A549 (cell line): Measurements from ENCODE around the gene NAV2. TPM values are rescaled to one million over a fixed set of nuclear protein-coding genes. Genes with fewer than 3 reads are reported as not detected.

Source experiments
- ATAC-seq, 2 experiments: fragments of 200-7000 bp in 1 of 2; fragments of >200 bp in 1 of 2; cut with Nextera tagmentation in 1 of 2; cut with Tn5 transposase in 1 of 2; 3 replicates each; pipeline versions ENCODE4 v1.8.0 to v1.9.1; 2018 to 2020; ENCODE audit warnings: mild to moderate bottlenecking in 1 of 2, moderate library complexity in 1 of 2
- CTCF ChIA-PET: fragments of 300-600 bp; sonication (Branson Sonifier 250); formaldehyde crosslinking; extraction: SDS; loops from one replicate; lab custom pipeline; 2021; ENCODE audit warnings: antibody characterized with exemption, inconsistent platforms; lab: Yijun Ruan, JAX
- POLR2A ChIA-PET: fragments of 350-600 bp; formaldehyde crosslinking; extraction: SDS; loops from one replicate; lab custom pipeline; 2021; ENCODE audit warnings: antibody characterized with exemption, inconsistent platforms; lab: Yijun Ruan, JAX
- DNase-seq, 2 experiments: peaks; one replicate each; pipeline versions ENCODE4 v3.0.0 to v3.0.0-alpha.2; 2011 to 2016; ENCODE audit warnings: low read depth in 1 of 2, low spot score in 1 of 2
- FAIRE-seq: peaks from 2 replicates; lab custom pipeline; 2011; peaks lifted over from hg19 to GRCh38; lab: Jason Lieb, UNC
- H3K27ac ChIP-seq, 2 experiments: fragments of >200 bp; sonication (Bioruptor Twin); formaldehyde crosslinking; 3 replicates each; pipeline ENCODE4 v1.5.1; 2016 to 2017
- H3K4me1 ChIP-seq: fragments of >200 bp; sonication (Bioruptor Twin); formaldehyde crosslinking; 3 replicates; pipeline ENCODE4 v1.6.1; 2016
- H3K4me2 ChIP-seq: fragments of >200 bp; sonication (Bioruptor Twin); formaldehyde crosslinking; 3 replicates; pipeline ENCODE4 v1.6.1; 2016
- H3K4me3 ChIP-seq: fragments of >200 bp; sonication (Bioruptor Twin); formaldehyde crosslinking; 3 replicates; pipeline ENCODE4 v1.5.1; 2016
- H3K9me3 ChIP-seq: fragments of >200 bp; sonication (Bioruptor Twin); formaldehyde crosslinking; 3 replicates; pipeline ENCODE4 v1.6.1; 2016
- CEBPB ChIP-seq, 2 experiments: fragments of >200 bp in 1 of 2; sonication (Bioruptor Twin) in 1 of 2; formaldehyde crosslinking in 1 of 2; IDR thresholded peaks; 2 replicates each; pipeline ENCODE4 v1.6.1; 2012 to 2016
- EHF ChIP-seq: fragments of 250-450 bp; sonication (Bioruptor Pico); IDR thresholded peaks from 2 replicates; pipeline ENCODE4 v1.5.0; 2020; ENCODE audit warnings: mild to moderate bottlenecking
- FOSL2 ChIP-seq, 2 experiments: fragments of 450-650 bp in 1 of 2; fragments of >200 bp in 1 of 2; sonication (Bioruptor Twin) in 1 of 2; formaldehyde crosslinking; IDR thresholded peaks; 2 replicates each; pipeline versions ENCODE4 v1.5.0 to v1.6.1; 2016 to 2020; ENCODE audit warnings: mild to moderate bottlenecking in 1 of 2, moderate library complexity in 1 of 2
- GATA3 ChIP-seq: IDR thresholded peaks from 2 replicates; pipeline ENCODE4 v1.6.1; 2012; ENCODE audit warnings: borderline replicate concordance
- HDAC2 ChIP-seq: fragments of 200-600 bp; sonication (generic); IDR thresholded peaks from 2 replicates; pipeline ENCODE4 v1.6.1; 2016
- HEYL ChIP-seq: fragments of 250-450 bp; sonication (Bioruptor Pico); IDR thresholded peaks from 2 replicates; pipeline ENCODE4 v1.8.0; 2021; ENCODE audit warnings: mild to moderate bottlenecking, moderate library complexity
- HMGXB4 ChIP-seq: fragments of 250-450 bp; sonication (Bioruptor Pico); IDR thresholded peaks from 2 replicates; pipeline ENCODE4 v1.5.0; 2021; ENCODE audit warnings: mild to moderate bottlenecking, moderate library complexity, borderline replicate concordance
- HOXA7 ChIP-seq: fragments of 250-450 bp; sonication (Bioruptor Pico); IDR thresholded peaks from 2 replicates; pipeline ENCODE4 v1.5.0; 2020; ENCODE audit warnings: mild to moderate bottlenecking, moderate library complexity
- MAFK ChIP-seq: fragments of 450-650 bp; IDR thresholded peaks from 2 replicates; pipeline ENCODE4 v1.6.1; 2014; ENCODE audit not compliant: partially characterized antibody
- NR3C1 ChIP-seq: fragments of >200 bp; sonication (Bioruptor Twin); formaldehyde crosslinking; IDR thresholded peaks from 3 replicates; pipeline ENCODE4 v1.6.1; 2017
- PBX3 ChIP-seq: IDR thresholded peaks from 2 replicates; pipeline ENCODE4 v1.6.1; 2012
- RAD21 ChIP-seq, 2 experiments: fragments of >200 bp in 1 of 2; sonication (Bioruptor Twin) in 1 of 2; formaldehyde crosslinking in 1 of 2; IDR thresholded peaks in 1 of 2; conservative IDR thresholded peaks in 1 of 2; 2 replicates in 1 of 2; 3 replicates in 1 of 2; pipeline ENCODE4 v1.6.1; 2012 to 2018; ENCODE audit warnings: inconsistent platforms in 1 of 2
- RARB ChIP-seq: fragments of 250-450 bp; sonication (Bioruptor Pico); IDR thresholded peaks from 2 replicates; pipeline ENCODE4 v1.8.0; 2021; ENCODE audit warnings: mild to moderate bottlenecking, moderate library complexity
- RFX5 ChIP-seq: fragments of 450-650 bp; IDR thresholded peaks from 2 replicates; pipeline ENCODE4 v1.7.1; 2014; ENCODE audit warnings: antibody characterized with exemption, mild to moderate bottlenecking, moderate library complexity
- SREBF2 ChIP-seq: fragments of 450-650 bp; IDR thresholded peaks from 2 replicates; pipeline ENCODE4 v1.6.1; 2014; ENCODE audit warnings: mild to moderate bottlenecking, moderate library complexity
- TFCP2L1 ChIP-seq: fragments of 250-450 bp; sonication (Bioruptor Pico); IDR thresholded peaks from 2 replicates; pipeline ENCODE4 v1.5.0; 2021; ENCODE audit warnings: mild to moderate bottlenecking
- USF2 ChIP-seq: fragments of 450-650 bp; IDR thresholded peaks from 2 replicates; pipeline ENCODE4 v1.6.1; 2014; ENCODE audit warnings: antibody characterized with exemption
- WGBS: methylation state at CpG from one replicate; pipeline ENCODE4 v1.1.6; 2017; ENCODE audit errors: missing lambda C conversion rate; 5-methylcytosine and 5-hydroxymethylcytosine counted together
- polyA plus RNA-seq, 4 experiments: library from polyadenylated mRNA; depleted of rRNA in 3 of 4; stranded (reverse); fragments of >200 nt; fragmentation: RNase III in 1 of 4; extraction: RNeasy Plus Mini Kit Qiagen cat#74134 plus additional on column Dnase treatment in 1 of 4; gene quantifications; 2 replicates in 3 of 4; 3 replicates in 1 of 4; pipeline ENCODE4 v1.2.3, GENCODE V29; 2011 to 2017

The NAV2 gene
- polyA plus RNA-seq, 2 of the 4 experiments (the other 2 are of a cell fraction) = 4.9 to 19.8 TPM

- WGBS = 73% methylated on average over 6 of the region's 6 CpGs
- ChIA-PET POLR2A (no interaction called here), CTCF (interaction anchor here (1.0 kb wide), 1 partner anchor 11 kb away, joined by 4 read pairs; no protein-coding TSS in a partner anchor)
- FAIRE-seq (no peak), DNase-seq (no peak), ATAC-seq (no peak)
- no peak overlapping the region for H3K4me3 ChIP-seq
- no peak for TF ChIP-seq PBX3
- TF ChIP-seq MAFK = peak; percentile 44
- peak overlapping the region; percentile 75; the same call in 1 of the 3 replicates for H3K4me2 ChIP-seq
- H3K9me3 ChIP-seq = no peaks in the 10 kb centered on the region
- peak overlapping the region; percentile 85 to 93; a peak in 5 of 6 replicates for H3K27ac ChIP-seq
- peaks cover 79% of the 10 kb centered on the region for H3K4me1 ChIP-seq
These were observed 325.8 kb downstream of the NAV2 start for GRCh38 chr11:20038412-20038811.

GRCh38 chr11:20038972-20039371, 326.3 kb downstream of the NAV2 start:
- peak overlapping the region; percentile 85 to 93; a peak in 5 of 6 replicates for H3K27ac ChIP-seq
- CTCF ChIA-PET = interaction anchor here (0.6 to 1.0 kb wide), 2 partner anchors 10 to 94 kb away, joined by 3 to 4 read pairs; no protein-coding TSS in a partner anchor
- TF ChIP-seq HOXA7 (CRISPR knock-in tag) = no peak
- no peak for TF ChIP-seq FOSL2 (IDR thresholded peaks at IDR 0.05)
- TF ChIP-seq FOSL2 (CRISPR knock-in tag; IDR thresholded peaks at IDR 0.05) = no peak
- no peak for TF ChIP-seq EHF
- peak; percentile 43 for TF ChIP-seq MAFK
- no peak for TF ChIP-seq NR3C1
- no peak for TF ChIP-seq RAD21 (conservative IDR thresholded peaks at IDR 0.05 in 1 of 2, IDR thresholded peaks at IDR 0.05 in 1 of 2)
- TF ChIP-seq RARB = no peak
- TF ChIP-seq, all 56 proteins: peak for 1
- WGBS = 90% methylated on average over 3 of the region's 3 CpGs
- FAIRE-seq (no peak), ATAC-seq (no peak), DNase-seq (no peak)
- POLR2A ChIA-PET = no interaction called here
- no peak overlapping the region for H3K4me3 ChIP-seq
- no peak overlapping the region for H3K4me2 ChIP-seq
- peaks cover 76% of the 10 kb centered on the region for H3K4me1 ChIP-seq
- no peaks in the 10 kb centered on the region for H3K9me3 ChIP-seq

GRCh38 chr11:20041499-20041898, 328.9 kb downstream of the NAV2 start:
- ATAC-seq (peak in 1 of 2 experiments; percentile 57; a peak in 3 of 6 replicates), DNase-seq (peak in 1 of 2 experiments; percentile 31), FAIRE-seq (no peak)
- Histone ChIP-seq H3K4me3 (no peak overlapping the region), H3K27ac (peak overlapping the region; percentile 85 to 93), H3K9me3 (no peaks in the 10 kb centered on the region), H3K4me1 (peaks cover 54% of the 10 kb centered on the region), H3K4me2 (peak overlapping the region; percentile 63)
- TF ChIP-seq HDAC2 (no peak), HEYL (no peak), RAD21 (conservative IDR thresholded peaks at IDR 0.05 in 1 of 2, IDR thresholded peaks at IDR 0.05 in 1 of 2) (no peak), RFX5 (no peak), RARB (no peak), SREBF2 (no peak), HMGXB4 (CRISPR knock-in tag) (no peak), TFCP2L1 (CRISPR knock-in tag) (no peak), CEBPB (IDR thresholded peaks at IDR 0.05) (no peak)
- ChIA-PET POLR2A (no interaction called here), CTCF (interaction anchor here (0.6 to 2.9 kb wide), 4 partner anchors 26 to 91 kb away, joined by 3 to 10 read pairs (median 6); no protein-coding TSS in a partner anchor)
- 37% methylated on average over 3 of the region's 3 CpGs for WGBS

GRCh38 chr11:20042045-20042639, 329.5 kb downstream of the NAV2 start:
- FAIRE-seq (no peak), ATAC-seq (peak; percentile 47 to 81; a peak in 3 of 6 replicates), DNase-seq (peak; percentile 28 to 30)
- ChIA-PET POLR2A (no interaction called here), CTCF (interaction anchor here (0.6 to 2.9 kb wide), 9 partner anchors 13 to 90 kb away, joined by 3 to 10 read pairs (median 4); no protein-coding TSS in a partner anchor)
- H3K4me1 ChIP-seq = peaks cover 53% of the 10 kb centered on the region
- peak overlapping the region; percentile 85 to 93 for H3K27ac ChIP-seq
- H3K4me2 ChIP-seq = peak overlapping the region; percentile 63
- H3K9me3 ChIP-seq = no peaks in the 10 kb centered on the region
- TF ChIP-seq FOSL2 (IDR thresholded peaks at IDR 0.05) (no peak), FOSL2 (CRISPR knock-in tag; IDR thresholded peaks at IDR 0.05) (0 out of 2 replicates have a peak, but pooled peaks have one; percentile 5), GATA3 (peak; percentile 37; the same call in 1 of the 2 replicates), USF2 (no peak)
- 29% methylated on average over 5 of the region's 5 CpGs for WGBS
- H3K4me3 ChIP-seq = no peak overlapping the region
